ENCODE measurements around the gene REN. TPM values are rescaled to one million over a fixed set of nuclear protein-coding genes. Genes with fewer than 3 reads are reported as not detected.

Gene REN
- total RNA-seq, 1 experiment from 2014 or later = not detected

- intact Hi-C loops (cut with micrococcal nuclease; ENCODE audit: unreplicated experiment) = no loop called here
- no peak for TF ChIP-seq CTCF (IDR thresholded peaks at IDR 0.05; ENCODE audit: insufficient read depth in 1 of 2, low read depth in 1 of 2, low read length in 1 of 2, severe bottlenecking in 1 of 2, unreplicated experiment in 1 of 2)
- Mint-ChIP-seq H3K4me1 (ENCODE audit: low read depth, unreplicated experiment) (peaks cover 23% of the 10 kb centered on the region), H3K36me3 (ENCODE audit: insufficient read depth, unreplicated experiment) (peaks cover 7% of the 10 kb centered on the region), H3K27ac (ENCODE audit: unreplicated experiment) (no peak overlapping the region), H3K4me3 (ENCODE audit: unreplicated experiment) (no peak overlapping the region), H3K9me3 (ENCODE audit: unreplicated experiment) (no peaks in the 10 kb centered on the region), H3K27me3 (ENCODE audit: insufficient read depth, unreplicated experiment) (no peaks in the 10 kb centered on the region)
- CTCF ChIA-PET = no interaction called here
- H3K4me1 ChIP-seq = peaks cover 21% of the 10 kb centered on the region
- 0 out of 2 replicates have a peak, but pooled peaks cover 1% of the 10 kb centered on the region for H3K36me3 ChIP-seq (ENCODE audit: control insufficient read depth, insufficient read depth, low read length)
- DNase-seq = no peak
- H3K27me3 ChIP-seq (replicated peaks; ENCODE audit: control insufficient read depth, insufficient read depth, low read length) = no peaks in the 10 kb centered on the region
- H3K4me3 ChIP-seq (ENCODE audit: low read depth, low read length) = no peak overlapping the region
- BruUV-seq (replicated peaks) = no TSS peak
- POLR2A ChIA-PET = no interaction called here
- H3K9me3 ChIP-seq = no peaks in the 10 kb centered on the region
These were observed 58.2 kb downstream of the REN start for GRCh38 chr1:204107892-204108291.

DNA sequence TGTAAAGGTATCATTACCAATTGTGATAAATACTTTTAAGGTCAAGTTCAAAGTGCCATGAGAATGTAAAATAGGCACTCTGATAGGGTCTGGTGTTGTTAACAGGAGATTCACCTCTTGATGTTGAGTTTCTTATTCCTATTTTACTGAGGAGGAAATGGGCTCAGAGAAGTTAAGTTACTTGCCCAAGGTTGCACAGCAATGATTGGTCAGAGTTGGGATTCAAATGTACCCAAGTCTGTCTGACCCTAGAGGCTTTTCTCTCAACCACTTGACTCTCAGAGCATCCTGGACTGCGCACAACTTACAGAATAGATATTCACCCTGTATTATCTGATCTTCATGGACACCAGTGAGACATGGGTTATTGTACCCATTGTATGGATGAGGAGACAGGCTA lies 59.3 kb downstream of the REN start:
- Histone ChIP-seq H3K4me1 (peaks cover 30% of the 10 kb centered on the region), H3K27me3 (replicated peaks; ENCODE audit: control insufficient read depth, insufficient read depth, low read length) (no peaks in the 10 kb centered on the region), H3K9me3 (no peaks in the 10 kb centered on the region), H3K4me3 (ENCODE audit: low read depth, low read length) (no peak overlapping the region), H3K36me3 (ENCODE audit: control insufficient read depth, insufficient read depth, low read length) (no peaks in the 10 kb centered on the region)
- Mint-ChIP-seq H3K27me3 (ENCODE audit: insufficient read depth, unreplicated experiment) (no peaks in the 10 kb centered on the region), H3K4me1 (ENCODE audit: low read depth, unreplicated experiment) (peaks cover 20% of the 10 kb centered on the region), H3K4me3 (ENCODE audit: unreplicated experiment) (no peak overlapping the region), H3K27ac (ENCODE audit: unreplicated experiment) (no peak overlapping the region), H3K36me3 (ENCODE audit: insufficient read depth, unreplicated experiment) (peaks cover 7% of the 10 kb centered on the region), H3K9me3 (ENCODE audit: unreplicated experiment) (no peaks in the 10 kb centered on the region)
- intact Hi-C loops (cut with micrococcal nuclease; ENCODE audit: unreplicated experiment) = no loop called here
- no peak for DNase-seq
- ChIA-PET POLR2A (no interaction called here), CTCF (no interaction called here)
- TF ChIP-seq CTCF (IDR thresholded peaks at IDR 0.05; ENCODE audit: insufficient read depth in 1 of 2, low read depth in 1 of 2, low read length in 1 of 2, severe bottlenecking in 1 of 2, unreplicated experiment in 1 of 2) = no peak
- no TSS peak for BruUV-seq (replicated peaks)

DNA sequence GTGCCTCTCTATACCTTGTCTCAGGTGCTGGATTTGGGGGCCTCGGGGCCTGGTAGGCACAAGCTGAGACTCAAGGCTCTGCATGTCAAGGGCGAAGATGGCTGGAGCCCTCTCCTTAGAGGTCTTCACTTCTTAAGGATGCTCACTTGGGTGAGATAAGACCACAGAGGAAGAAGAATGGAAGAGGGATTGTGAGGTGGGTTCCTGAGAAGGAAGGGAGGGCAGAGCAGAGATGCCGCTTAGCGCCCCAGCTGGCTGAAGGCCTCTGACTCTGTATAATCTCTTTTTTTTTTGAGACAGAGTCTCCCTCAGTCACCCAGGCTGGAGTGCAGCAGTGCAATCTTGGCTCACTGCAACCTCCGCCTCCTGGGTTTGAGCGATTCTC lies 61.0 kb downstream of the REN start:
- ChIA-PET POLR2A (no interaction called here), CTCF (no interaction called here)
- Histone ChIP-seq H3K4me1 (peaks cover 32% of the 10 kb centered on the region), H3K36me3 (ENCODE audit: control insufficient read depth, insufficient read depth, low read length) (no peaks in the 10 kb centered on the region), H3K27me3 (replicated peaks; ENCODE audit: control insufficient read depth, insufficient read depth, low read length) (no peaks in the 10 kb centered on the region), H3K4me3 (ENCODE audit: low read depth, low read length) (no peak overlapping the region), H3K9me3 (no peaks in the 10 kb centered on the region)
- peaks cover 7% of the 10 kb centered on the region for H3K36me3 Mint-ChIP-seq (ENCODE audit: insufficient read depth, unreplicated experiment)
- no peaks in the 10 kb centered on the region for H3K27me3 Mint-ChIP-seq (ENCODE audit: insufficient read depth, unreplicated experiment)
- no peaks in the 10 kb centered on the region for H3K9me3 Mint-ChIP-seq (ENCODE audit: unreplicated experiment)
- no TSS peak for BruUV-seq (replicated peaks)
- intact Hi-C loops (cut with micrococcal nuclease; ENCODE audit: unreplicated experiment) = no loop called here
- H3K4me3 Mint-ChIP-seq (ENCODE audit: unreplicated experiment) = no peak overlapping the region
- peaks cover 20% of the 10 kb centered on the region for H3K4me1 Mint-ChIP-seq (ENCODE audit: low read depth, unreplicated experiment)
- no peak for DNase-seq
- H3K27ac Mint-ChIP-seq (ENCODE audit: unreplicated experiment) = peak overlapping the region; percentile 55
- TF ChIP-seq CTCF (IDR thresholded peaks at IDR 0.05; ENCODE audit: insufficient read depth in 1 of 2, low read depth in 1 of 2, low read length in 1 of 2, severe bottlenecking in 1 of 2, unreplicated experiment in 1 of 2) = no peak

Other genes starting within 250 kb of the REN start
- gene SOX13, start 93.2 kb downstream of the REN start, total RNA-seq (2022) = 31.5 and 34.5 TPM in 2 replicates
- 16.2 and 21.9 TPM in 2 replicates for gene ETNK2, start 14.3 kb downstream of the REN start, total RNA-seq (2022)
- gene KISS1, start 30.2 kb upstream of the REN start, total RNA-seq (2022) = 2.9 and 3.3 TPM in 2 replicates
- gene GOLT1A, start 47.7 kb upstream of the REN start, total RNA-seq (2022) = 20.4 and 25.9 TPM in 2 replicates
- gene PLEKHA6, start 193.6 kb upstream of the REN start, total RNA-seq (2022) = 18.8 and 21.8 TPM in 2 replicates
- gene PPP1R15B, start 245.5 kb upstream of the REN start, total RNA-seq (2022) = 46.3 and 48.4 TPM in 2 replicates

All from Caco-2 (cell line).